H1 (cell line): Measurements from ENCODE around the gene HOXB8. TPM values are rescaled to one million over a fixed set of nuclear protein-coding genes. Genes with fewer than 3 reads are reported as not detected.

Experiments used
- CTCF ChIA-PET: fragments of 300-600 bp; sonication (Branson Sonifier 250); formaldehyde crosslinking; loops from one replicate; lab custom pipeline; 2021; ENCODE audit not compliant: partially characterized antibody; lab: Charles Lee
- POLR2A ChIA-PET: fragments of 300-600 bp; sonication (Branson Sonifier 250); formaldehyde crosslinking; loops from one replicate; lab custom pipeline; 2021; ENCODE audit warnings: inconsistent platforms; ENCODE audit not compliant: partially characterized antibody; lab: Charles Lee
- DNase-seq, 2 experiments: peaks; one replicate each; pipeline versions ENCODE4 v3.0.0 to v3.0.0-alpha.2; 2010 to 2022; ENCODE audit warnings: low spot score in 2 of 2, low read depth in 1 of 2, mixed read lengths in 1 of 2
- FAIRE-seq: peaks from 2 replicates; lab custom pipeline; 2011; peaks lifted over from hg19 to GRCh38; lab: Jason Lieb, UNC
- H2AFZ ChIP-seq: 2 replicates; pipeline ENCODE4 v1.8.1; 2012; ENCODE audit warnings: low read length, inconsistent platforms
- H2AK5ac ChIP-seq: 2 replicates; pipeline ENCODE4 v1.6.1; 2013; ENCODE audit warnings: low read depth, low read length
- H2BK120ac ChIP-seq: replicated peaks from 2 replicates; pipeline ENCODE3; 2013; ENCODE audit warnings: low read depth, low read length, inconsistent platforms
- H2BK12ac ChIP-seq: 2 replicates; pipeline ENCODE4 v1.6.1; 2013; ENCODE audit warnings: low read depth, low read length
- H2BK15ac ChIP-seq: 2 replicates; pipeline ENCODE4 v1.6.1; 2013; ENCODE audit warnings: low read length
- H2BK20ac ChIP-seq: 2 replicates; pipeline ENCODE4 v1.6.1; 2013; ENCODE audit warnings: low read length
- H2BK5ac ChIP-seq: 2 replicates; pipeline ENCODE4 v1.6.1; 2013; ENCODE audit warnings: low read depth, low read length
- H3K14ac ChIP-seq: 2 replicates; pipeline ENCODE4 v1.6.1; 2013; ENCODE audit warnings: inconsistent platforms; ENCODE audit not compliant: insufficient read length
- H3K18ac ChIP-seq: 2 replicates; pipeline ENCODE4 v1.6.1; 2013; ENCODE audit warnings: low read length; ENCODE audit errors: extremely low read depth
- H3K23ac ChIP-seq: 2 replicates; pipeline ENCODE4 v1.6.1; 2013; ENCODE audit warnings: inconsistent platforms; ENCODE audit not compliant: insufficient read length
- H3K23me2 ChIP-seq: 2 replicates; pipeline ENCODE4 v1.6.1; 2013; ENCODE audit warnings: low read depth, low read length
- H3K27ac ChIP-seq: 2 replicates; pipeline ENCODE4 v1.6.1; 2011; ENCODE audit warnings: low read depth, low read length, inconsistent platforms
- H3K27me3 ChIP-seq, 4 experiments: replicated peaks in 1 of 4; 1 replicate in 1 of 4; 2 replicates in 3 of 4; pipeline versions ENCODE4 v1.6.1 to v1.8.1; 2011 to 2013; ENCODE audit warnings: low read length in 3 of 4, mild to moderate bottlenecking in 3 of 4, inconsistent platforms in 2 of 4, mixed read lengths in 2 of 4, moderate library complexity in 1 of 4; ENCODE audit not compliant: control insufficient read depth in 3 of 4, insufficient read depth in 3 of 4; ENCODE audit errors: extremely low read depth in 1 of 4
- H3K36me3 ChIP-seq, 4 experiments: 2 replicates each; pipeline versions ENCODE4 v1.6.1 to v1.8.1; 2011 to 2013; ENCODE audit warnings: mild to moderate bottlenecking in 4 of 4, low read length in 3 of 4, moderate library complexity in 2 of 4, control low read depth in 1 of 4, inconsistent platforms in 1 of 4; ENCODE audit not compliant: insufficient read depth in 4 of 4, control insufficient read depth in 2 of 4
- H3K4ac ChIP-seq: replicated peaks from 2 replicates; pipeline ENCODE3; 2013; ENCODE audit warnings: low read length, low read depth, mixed read lengths, inconsistent platforms; ENCODE audit not compliant: insufficient read length
- H3K4me1 ChIP-seq, 4 experiments: replicated peaks in 1 of 4; 1 replicate in 1 of 4; 2 replicates in 3 of 4; pipeline versions ENCODE4 v1.6.1 to v1.8.1; 2011 to 2013; ENCODE audit warnings: low read length in 3 of 4, inconsistent platforms in 2 of 4, mixed read lengths in 1 of 4; ENCODE audit not compliant: insufficient read depth in 4 of 4, control insufficient read depth in 3 of 4
- H3K4me2 ChIP-seq, 2 experiments: 2 replicates each; pipeline versions ENCODE4 v1.6.1 to v1.8.1; 2011 to 2013; ENCODE audit warnings: low read depth in 2 of 2, low read length in 2 of 2, control low read depth in 1 of 2, inconsistent platforms in 1 of 2, mild to moderate bottlenecking in 1 of 2; ENCODE audit not compliant: insufficient read depth in 1 of 2
- H3K4me3 ChIP-seq, 4 experiments: fragments of 200-600, 300-600 bp in 1 of 4; sonication (generic), shearing (Covaris generic), sonication (Bioruptor Twin) in 1 of 4; 2 replicates each; pipeline versions ENCODE4 v1.5.1 to v1.8.1; 2011 to 2016; ENCODE audit warnings: low read length in 4 of 4, low read depth in 3 of 4, control low read depth in 2 of 4, inconsistent platforms in 2 of 4, mild to moderate bottlenecking in 2 of 4, mixed read lengths in 1 of 4, moderate library complexity in 1 of 4; ENCODE audit not compliant: insufficient read depth in 2 of 4; ENCODE audit errors: extremely low read depth in 1 of 4
- H3K56ac ChIP-seq: replicated peaks from 2 replicates; pipeline ENCODE3; 2013; ENCODE audit warnings: low read depth, mild to moderate bottlenecking, mixed read lengths, low read length, inconsistent platforms; ENCODE audit not compliant: insufficient read length
- H3K79me1 ChIP-seq: 2 replicates; pipeline ENCODE4 v1.6.1; 2013; ENCODE audit warnings: low read depth, low read length, control low read depth
- H3K79me2 ChIP-seq, 2 experiments: 2 replicates each; pipeline versions ENCODE4 v1.6.1 to v1.8.1; 2012 to 2013; ENCODE audit warnings: low read length in 2 of 2, mild to moderate bottlenecking in 2 of 2, inconsistent platforms in 1 of 2; ENCODE audit not compliant: insufficient read depth in 2 of 2, control insufficient read depth in 1 of 2
- H3K9ac ChIP-seq, 4 experiments: replicated peaks in 1 of 4; 1 replicate in 1 of 4; 2 replicates in 3 of 4; pipeline versions ENCODE4 v1.6.1 to v1.8.1; 2011 to 2013; ENCODE audit warnings: low read depth in 3 of 4, low read length in 3 of 4, control low read depth in 2 of 4, mild to moderate bottlenecking in 2 of 4, moderate library complexity in 2 of 4, inconsistent platforms in 1 of 4; ENCODE audit errors: extremely low read depth in 1 of 4
- H3K9me3 ChIP-seq, 2 experiments: 2 replicates each; pipeline versions ENCODE4 v1.6.1 to v1.8.1; 2012 to 2013; ENCODE audit warnings: mild to moderate bottlenecking in 2 of 2, moderate library complexity in 2 of 2, control low read depth in 1 of 2, inconsistent platforms in 1 of 2, low read depth in 1 of 2, low read length in 1 of 2, mixed read lengths in 1 of 2; ENCODE audit not compliant: insufficient read depth in 2 of 2
- H4K20me1 ChIP-seq, 2 experiments: replicated peaks in 1 of 2; 2 replicates each; pipeline versions ENCODE3 to v1.8.1; 2011 to 2013; ENCODE audit warnings: inconsistent platforms in 2 of 2, low read length in 2 of 2, mild to moderate bottlenecking in 1 of 2; ENCODE audit not compliant: insufficient read depth in 2 of 2, control insufficient read depth in 1 of 2
- H4K5ac ChIP-seq: 2 replicates; pipeline ENCODE4 v1.6.1; 2013; ENCODE audit warnings: low read length, low read depth, mixed read lengths, inconsistent platforms; ENCODE audit not compliant: insufficient read length
- H4K8ac ChIP-seq: 2 replicates; pipeline ENCODE4 v1.8.0; 2013; ENCODE audit warnings: mild to moderate bottlenecking, moderate library complexity, low read length, inconsistent platforms; ENCODE audit not compliant: insufficient read depth; ENCODE audit errors: extremely low read depth
- H4K91ac ChIP-seq: replicated peaks from 2 replicates; pipeline ENCODE3; 2013; ENCODE audit warnings: low read length, mixed read lengths, inconsistent platforms; ENCODE audit not compliant: insufficient read length
- CHD1 ChIP-seq: IDR thresholded peaks from 2 replicates; pipeline ENCODE4 v1.6.1; 2012; ENCODE audit warnings: low read depth, low read length, improper control_type of control experiment
- CTBP2 ChIP-seq: IDR thresholded peaks from 2 replicates; pipeline ENCODE4 v1.7.0; 2011; ENCODE audit warnings: borderline replicate concordance, mild to moderate bottlenecking, moderate library complexity, mixed read lengths, low read length; ENCODE audit not compliant: insufficient read depth, insufficient read length
- EGR1 ChIP-seq: IDR thresholded peaks from 2 replicates; pipeline ENCODE4 v1.6.1; 2011; ENCODE audit warnings: low read depth, low read length, borderline replicate concordance
- EZH2 ChIP-seq: fragments of 200-600 bp; sonication (generic); IDR thresholded peaks from 2 replicates; pipeline ENCODE4 v1.7.1; 2012; ENCODE audit warnings: low read depth, mild to moderate bottlenecking, moderate library complexity, low read length, inconsistent platforms; ENCODE audit not compliant: severe bottlenecking
- RNF2 ChIP-seq: fragments of 200-900, 300-1000 bp; sonication (generic); IDR thresholded peaks from 2 replicates; pipeline ENCODE4 v1.7.1; 2016; ENCODE audit warnings: borderline replicate concordance, low read depth, mild to moderate bottlenecking, antibody characterized with exemption, low read length; ENCODE audit not compliant: poor library complexity, severe bottlenecking; ENCODE audit errors: missing control alignments
- SUZ12 ChIP-seq: fragments of 200-600 bp; sonication (generic); IDR thresholded peaks from 2 replicates; pipeline ENCODE4 v1.6.1; 2012; ENCODE audit warnings: mild to moderate bottlenecking, inconsistent platforms, low read length, moderate library complexity, mixed read lengths
- TAF1 ChIP-seq: IDR thresholded peaks from 2 replicates; pipeline ENCODE4 v1.6.1; 2011; ENCODE audit warnings: mild to moderate bottlenecking, low read depth, low read length
- WGBS, 2 experiments: shearing (Covaris generic) in 1 of 2; methylation state at CpG; one replicate each; pipeline versions ENCODE4 v1.1.6 to v1.1.7; 2013 to 2015; ENCODE audit warnings: low lambda C conversion rate in 2 of 2, mixed read lengths in 2 of 2, inconsistent platforms in 1 of 2, low coverage in 1 of 2, missing lambda C conversion rate in 1 of 2; ENCODE audit not compliant: insufficient replicate concordance in 2 of 2, insufficient coverage in 1 of 2, insufficient read length in 1 of 2; ENCODE audit errors: extremely low coverage in 1 of 2, missing lambda C conversion rate in 1 of 2; 5-methylcytosine and 5-hydroxymethylcytosine counted together
- polyA plus RNA-seq, 7 experiments: library from polyadenylated mRNA; depleted of rRNA in 3 of 7; stranded (reverse) in 5 of 7; unstranded in 2 of 7; fragments of >200 nt in 5 of 7; fragments of 200-250 nt in 2 of 7; gene quantifications; 1 replicate in 5 of 7; 2 replicates in 1 of 7; 4 replicates in 1 of 7; pipeline versions ENCODE4 v1.2.1 to v1.2.3, GENCODE V29; 2011 to 2013; ENCODE audit warnings: missing spikeins in 2 of 7, mixed read lengths in 2 of 7
- total RNA-seq: library from RNA; stranded (reverse); fragmentation: NEBNext Ultra II Directional; extraction: Animal tissue kit (Norgen Biotek cat#: 25700); gene quantifications from 2 replicates; pipeline ENCODE4 v1.2.1, GENCODE V29; 2021
- TF ChIP-seq, protein P1 (sequence below), 3 experiments: IDR thresholded peaks; 1 replicate in 2 of 3; 2 replicates in 1 of 3; pipeline versions ENCODE4 v1.5.1 to v1.6.1; 2011; ENCODE audit warnings: low read length in 3 of 3, mild to moderate bottlenecking in 3 of 3, inconsistent platforms in 2 of 3, low read depth in 1 of 3, moderate library complexity in 1 of 3; ENCODE audit not compliant: insufficient read depth in 1 of 3; ENCODE audit errors: control extremely low read depth in 1 of 3

Gene HOXB8
- total and polyA plus RNA-seq, 2 of the 8 experiments (the other 6 are each of a cell fraction or from before 2014, with no cell fraction given), result not detected

DNA sequence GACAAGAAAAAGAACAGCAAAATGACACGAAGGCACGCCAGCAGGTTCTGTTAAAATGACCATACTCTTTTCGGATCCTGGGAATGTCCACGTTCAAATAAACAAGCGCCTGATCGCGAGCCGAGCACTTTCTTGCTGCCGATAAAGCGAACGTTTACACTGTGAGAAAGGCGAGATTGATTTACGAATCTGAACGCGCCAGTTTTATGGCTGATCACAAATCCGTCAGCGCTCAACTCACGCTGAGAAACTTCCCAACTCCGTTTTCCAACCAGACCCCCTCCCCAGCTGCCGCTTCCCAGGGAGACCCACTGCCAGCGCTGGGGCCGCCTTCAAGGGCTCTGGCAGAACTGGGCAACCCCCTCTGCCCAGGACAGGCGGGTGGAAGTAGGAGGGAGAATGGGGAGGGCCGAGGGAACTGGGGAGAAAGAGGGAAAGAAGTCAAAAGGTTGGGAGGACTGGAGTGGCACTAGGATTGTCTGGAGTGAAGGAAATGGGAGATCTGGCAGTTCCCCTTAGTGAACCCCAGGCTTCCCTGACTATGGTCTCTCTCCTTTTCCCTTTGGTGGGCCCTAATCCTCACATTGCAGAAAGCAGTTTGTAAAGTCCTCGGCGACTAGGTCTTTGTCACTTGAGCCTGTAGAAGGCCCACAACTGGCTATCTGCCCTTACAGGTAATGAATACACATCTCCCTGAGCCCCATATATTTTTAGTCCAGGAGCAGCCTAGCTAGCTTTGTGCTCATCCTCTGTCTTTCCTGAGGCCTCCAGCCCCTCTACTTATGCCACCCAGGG lies 43.9 kb downstream of the HOXB8 start:
- H3K14ac ChIP-seq, result no peak overlapping the region
- no peak overlapping the region for H4K5ac ChIP-seq
- ChIA-PET CTCF (interaction anchor here (0.6 to 4.8 kb wide), 4 partner anchors 21 to 114 kb away, joined by 3 to 32 read pairs (median 5); partner anchors contain the start of gene HOXB5), POLR2A (no interaction called here)
- no peak overlapping the region for H3K56ac ChIP-seq
- FAIRE-seq (no peak), DNase-seq (no peak)
- H3K79me2 ChIP-seq, result no peaks in the 10 kb centered on the region
- H3K27ac ChIP-seq, result no peak overlapping the region
- no peak overlapping the region for H3K4ac ChIP-seq
- H3K18ac ChIP-seq, result no peak overlapping the region
- H3K9ac ChIP-seq, result no peak overlapping the region
- H2BK5ac ChIP-seq, result no peak overlapping the region
- H2AK5ac ChIP-seq, result no peak overlapping the region
- peaks cover 13 to 45% of the 10 kb centered on the region in 2 experiments for H4K20me1 ChIP-seq
- no peak overlapping the region; the same call in 1 of the 2 replicates for H2BK12ac ChIP-seq
- no peak overlapping the region for H3K4me3 ChIP-seq
- H2BK120ac ChIP-seq, result no peak overlapping the region
- H3K23me2 ChIP-seq, result no peaks in the 10 kb centered on the region
- H4K8ac ChIP-seq, result no peak overlapping the region
- peak overlapping the region in 1 of 2 experiments; percentile 5; a peak in 1 of 4 replicates for H3K4me2 ChIP-seq
- H3K4me1 ChIP-seq, result peaks cover 0 to 5% (median 3%) of the 10 kb centered on the region in 4 experiments; a peak in 4 of 7 replicates
- H3K9me3 ChIP-seq, result no peaks in the 10 kb centered on the region
- H2BK15ac ChIP-seq, result no peak overlapping the region
- peaks cover 99 to 100% (median 100%) of the 10 kb centered on the region in 4 experiments for H3K27me3 ChIP-seq
- no peak overlapping the region for H4K91ac ChIP-seq
- H3K79me1 ChIP-seq, result no peaks in the 10 kb centered on the region
- H3K36me3 ChIP-seq, result no peaks in the 10 kb centered on the region; a peak in 1 of 8 replicates
- H3K23ac ChIP-seq, result no peak overlapping the region
- 5% methylated on average over 24 of the region's 26 CpGs; no CpG with 5 or more reads in 1 of the 2 experiments for WGBS, 2 experiments
- H2AFZ ChIP-seq, result no peak overlapping the region
- no peak overlapping the region for H2BK20ac ChIP-seq
- TF ChIP-seq RNF2 (peak; percentile 96), TAF1 (no peak), EZH2 (peak; percentile 63), SUZ12 (peak; percentile 88), EGR1 (peak; percentile 34; the same call in 1 of the 2 replicates), CTBP2 (peak; percentile 92), CHD1 (no peak)
- TF ChIP-seq, protein P1, sequence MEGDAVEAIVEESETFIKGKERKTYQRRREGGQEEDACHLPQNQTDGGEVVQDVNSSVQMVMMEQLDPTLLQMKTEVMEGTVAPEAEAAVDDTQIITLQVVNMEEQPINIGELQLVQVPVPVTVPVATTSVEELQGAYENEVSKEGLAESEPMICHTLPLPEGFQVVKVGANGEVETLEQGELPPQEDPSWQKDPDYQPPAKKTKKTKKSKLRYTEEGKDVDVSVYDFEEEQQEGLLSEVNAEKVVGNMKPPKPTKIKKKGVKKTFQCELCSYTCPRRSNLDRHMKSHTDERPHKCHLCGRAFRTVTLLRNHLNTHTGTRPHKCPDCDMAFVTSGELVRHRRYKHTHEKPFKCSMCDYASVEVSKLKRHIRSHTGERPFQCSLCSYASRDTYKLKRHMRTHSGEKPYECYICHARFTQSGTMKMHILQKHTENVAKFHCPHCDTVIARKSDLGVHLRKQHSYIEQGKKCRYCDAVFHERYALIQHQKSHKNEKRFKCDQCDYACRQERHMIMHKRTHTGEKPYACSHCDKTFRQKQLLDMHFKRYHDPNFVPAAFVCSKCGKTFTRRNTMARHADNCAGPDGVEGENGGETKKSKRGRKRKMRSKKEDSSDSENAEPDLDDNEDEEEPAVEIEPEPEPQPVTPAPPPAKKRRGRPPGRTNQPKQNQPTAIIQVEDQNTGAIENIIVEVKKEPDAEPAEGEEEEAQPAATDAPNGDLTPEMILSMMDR (IDR thresholded peaks at IDR 0.05; ENCODE audit: control extremely low read depth in 1 of 3, insufficient read depth in 1 of 3, low read depth in 1 of 3, low read length in 3 of 3), result no peak
